GM12878 (cell line): Measurements from ENCODE around the gene TFCP2. TPM values are rescaled to one million over a fixed set of nuclear protein-coding genes. Genes with fewer than 3 reads are reported as not detected.
A peak's percentile ranks its signal among the peaks of the same experiment; 100 is the strongest.

ENCODE experiments used
- ATAC-seq: fragments of 200-7000 bp; cut with Tn5 transposase; 3 replicates; pipeline ENCODE4 v1.9.1; 2020; ENCODE audit warnings: mild to moderate bottlenecking, moderate library complexity
- BruUV-seq: library from RNA; stranded (reverse); fragments of 400-500 nt; replicated peaks from 2 replicates; lab custom pipeline; 2021; lab: Mats Ljungman, UMichigan
- CTCF ChIA-PET: fragments of 300-600 bp; sonication (Branson Sonifier 250); formaldehyde crosslinking; extraction: SDS; loops from one replicate; lab custom pipeline; 2021; ENCODE audit warnings: inconsistent platforms; lab: Yijun Ruan, JAX
- POLR2A ChIA-PET: fragments of 350-600 bp; formaldehyde crosslinking; extraction: SDS; loops from one replicate; lab custom pipeline; 2021; ENCODE audit warnings: inconsistent platforms; lab: Charles Lee
- RAD21 ChIA-PET: fragments of 300-600 bp; sonication (Branson Sonifier 250); formaldehyde crosslinking; loops from one replicate; lab custom pipeline; 2023; ENCODE audit warnings: antibody characterized with exemption; ENCODE audit not compliant: unreplicated experiment; lab: Charles Lee
- SMC1A ChIA-PET: fragments of 300-600 bp; sonication (Branson Sonifier 250); formaldehyde crosslinking; loops from one replicate; lab custom pipeline; 2023; ENCODE audit not compliant: unreplicated experiment, uncharacterized antibody; lab: Charles Lee
- DNase-seq: peaks from one replicate; pipeline ENCODE4 v3.0.0-alpha.2; 2011; ENCODE audit warnings: low read depth, low spot score
- FAIRE-seq: peaks from 3 replicates; lab custom pipeline; 2011; peaks lifted over from hg19 to GRCh38; lab: Jason Lieb, UNC
- H2AFZ ChIP-seq: 2 replicates; pipeline ENCODE4 v1.6.0; 2011; ENCODE audit warnings: low read depth, low read length, control low read depth; ENCODE audit not compliant: control insufficient read depth
- H3K27ac ChIP-seq: 2 replicates; pipeline ENCODE4 v1.5.1; 2011; ENCODE audit warnings: control low read depth; ENCODE audit not compliant: control insufficient read depth, insufficient read depth
- H3K27me3 ChIP-seq, 2 experiments: replicated peaks in 1 of 2; 2 replicates each; pipeline versions ENCODE4 v1.6.0 to v1.6.1; 2011; ENCODE audit warnings: low read length in 1 of 2; ENCODE audit not compliant: control insufficient read depth in 2 of 2, insufficient read depth in 2 of 2
- H3K36me3 ChIP-seq, 2 experiments: 2 replicates each; pipeline ENCODE4 v1.5.1; 2011; ENCODE audit warnings: low read length in 1 of 2; ENCODE audit not compliant: control insufficient read depth in 2 of 2, insufficient read depth in 2 of 2
- H3K4me1 ChIP-seq: 2 replicates; pipeline ENCODE4 v1.6.1; 2011; ENCODE audit warnings: mild to moderate bottlenecking, low read length, moderate library complexity, mixed read lengths; ENCODE audit not compliant: control insufficient read depth, insufficient read depth
- H3K4me2 ChIP-seq: 2 replicates; pipeline ENCODE4 v1.6.0; 2011; ENCODE audit warnings: control low read depth; ENCODE audit not compliant: control insufficient read depth, insufficient read depth
- H3K4me3 ChIP-seq: fragments of 200-600 bp; sonication (generic); 2 replicates; pipeline ENCODE4 v1.5.1; 2016
- H3K79me2 ChIP-seq: 2 replicates; pipeline ENCODE4 v1.6.0; 2011; ENCODE audit warnings: low read length; ENCODE audit not compliant: control insufficient read depth, insufficient read depth
- H3K9ac ChIP-seq: 2 replicates; pipeline ENCODE4 v1.8.0; 2011; ENCODE audit warnings: low read length, control low read depth, mixed read lengths; ENCODE audit not compliant: control insufficient read depth, insufficient read depth
- H3K9me3 ChIP-seq: replicated peaks from 3 replicates; pipeline ENCODE4 v1.5.1; 2011; ENCODE audit warnings: mild to moderate bottlenecking, low read length; ENCODE audit not compliant: control insufficient read depth, insufficient read depth
- H4K20me1 ChIP-seq: 2 replicates; pipeline ENCODE4 v1.6.0; 2011; ENCODE audit not compliant: control insufficient read depth, insufficient read depth
- BRCA1 ChIP-seq: IDR thresholded peaks from 2 replicates; pipeline ENCODE4 v1.6.1; 2011; ENCODE audit warnings: low read depth, low read length, improper control_type of control experiment
- CBX5 ChIP-seq: sonication (generic); IDR thresholded peaks from 2 replicates; pipeline ENCODE4 v1.6.1; 2016; ENCODE audit warnings: low read depth, moderate library complexity, mild to moderate bottlenecking, inconsistent platforms
- CHD2 ChIP-seq: IDR thresholded peaks from 2 replicates; pipeline ENCODE4 v1.6.1; 2011; ENCODE audit warnings: low read depth, low read length, improper control_type of control experiment, borderline replicate concordance
- ESRRA ChIP-seq: IDR thresholded peaks from 2 replicates; pipeline ENCODE4 v1.6.1; 2012; ENCODE audit warnings: mild to moderate bottlenecking, low read length, improper control_type of control experiment
- GATAD2B ChIP-seq: fragments of 450-650 bp; conservative IDR thresholded peaks from 2 replicates; pipeline ENCODE4 v1.6.1; 2017; ENCODE audit warnings: low read depth, mild to moderate bottlenecking, moderate library complexity
- TCF12 ChIP-seq: IDR thresholded peaks from 2 replicates; pipeline ENCODE4 v1.6.1; 2011; ENCODE audit warnings: low read depth, mild to moderate bottlenecking, low read length
- USF2 ChIP-seq: IDR thresholded peaks from 2 replicates; pipeline ENCODE4 v1.6.1; 2011; ENCODE audit warnings: low read depth, low read length, improper control_type of control experiment, borderline replicate concordance
- ZBED1 ChIP-seq: IDR thresholded peaks from 2 replicates; pipeline ENCODE4 v1.6.1; 2016; ENCODE audit warnings: borderline replicate concordance
- ZNF274 ChIP-seq: IDR thresholded peaks from one replicate; pipeline ENCODE4 v1.8.0; 2011; ENCODE audit not compliant: insufficient read length, insufficient read depth
- ZZZ3 ChIP-seq: IDR thresholded peaks from 2 replicates; pipeline ENCODE4 v1.6.1; 2011; ENCODE audit warnings: low read depth; ENCODE audit not compliant: control insufficient read depth, insufficient read length
- WGBS: methylation state at CpG from one replicate; pipeline ENCODE4 v1.1.6; 2016; ENCODE audit warnings: low lambda C conversion rate; ENCODE audit not compliant: insufficient replicate concordance, insufficient coverage; ENCODE audit errors: missing lambda C conversion rate; 5-methylcytosine and 5-hydroxymethylcytosine counted together
- in situ Hi-C: fragments of 300-500 bp; cut with MboI; formaldehyde crosslinking; loops from 9 replicates; pipeline ENCODE4 v1.14.3; 2018; ENCODE audit warnings: mixed read lengths
- intact Hi-C: fragments of 100-400 bp; cut with micrococcal nuclease; formaldehyde crosslinking; loops from one replicate; pipeline ENCODE4 v1.14.2; 2022; ENCODE audit not compliant: unreplicated experiment
- polyA plus RNA-seq, 11 experiments: library from polyadenylated mRNA; depleted of rRNA in 4 of 11; unstranded in 6 of 11; stranded (reverse) in 5 of 11; fragments of >200 nt; fragmentation: Nextera tagmentation in 4 of 11; fragmentation: Illumina TruSeq in 1 of 11; extraction: Ambion mirVana in 4 of 11; extraction: Trizol in 1 of 11; gene quantifications; 1 replicate in 1 of 11; 2 replicates in 10 of 11; pipeline versions ENCODE4 v1.2.1 to v1.2.3, GENCODE V29; 2011 to 2016; ENCODE audit warnings: inconsistent platforms in 2 of 11, missing spikeins in 2 of 11, low read depth in 1 of 11
- total RNA-seq, 4 experiments: library from RNA; depleted of rRNA in 3 of 4; stranded (reverse); fragments of >200 nt in 3 of 4; fragmentation: Illumina TruSeq in 1 of 4; extraction: Trizol in 1 of 4; gene quantifications; 2 replicates each; pipeline versions ENCODE4 v1.2.1 to v1.2.3, GENCODE V29; 2013 to 2021
- TF ChIP-seq, protein P1 (sequence below): fragments of 450-650 bp; IDR thresholded peaks from 2 replicates; pipeline ENCODE4 v1.6.1; 2016; ENCODE audit warnings: mild to moderate bottlenecking
- TF ChIP-seq, protein P2 (sequence below): fragments of 150-350 bp; IDR thresholded peaks from 2 replicates; pipeline ENCODE4 v1.6.1; 2016; ENCODE audit warnings: low read depth, low read length

TFCP2 gene
- total and polyA plus RNA-seq, 10 of the 15 experiments (the other 5 are each of a cell fraction or from before 2014, with no cell fraction given): 5.8 to 29.7 (median 14.2) TPM

GRCh38 chr12:51183816-51184215 lies 10.9 kb upstream of the TFCP2 start:
- ChIA-PET POLR2A (no interaction called here), CTCF (interaction anchor here (1.2 kb wide), 2 partner anchors 9 to 42 kb away, joined by 3 to 5 read pairs; no protein-coding TSS in a partner anchor), SMC1A (interaction anchor here (0.7 kb wide), 1 partner anchor 10 kb away, joined by 3 read pairs; no protein-coding TSS in a partner anchor), RAD21 (no interaction called here)
- no peak for ATAC-seq
- Histone ChIP-seq H3K36me3 (no peaks in the 10 kb centered on the region), H3K4me2 (no peak overlapping the region), H2AFZ (peak overlapping the region; percentile 13), H4K20me1 (no peaks in the 10 kb centered on the region), H3K79me2 (no peaks in the 10 kb centered on the region), H3K4me1 (peaks cover 25% of the 10 kb centered on the region), H3K27ac (no peak overlapping the region), H3K9ac (no peak overlapping the region), H3K27me3 (no peaks in the 10 kb centered on the region), H3K4me3 (no peak overlapping the region), H3K9me3 (no peaks in the 10 kb centered on the region)
- in situ Hi-C loops: no loop called here
- intact Hi-C loops: no loop called here
- no peak for DNase-seq
- TF ChIP-seq, protein P1, sequence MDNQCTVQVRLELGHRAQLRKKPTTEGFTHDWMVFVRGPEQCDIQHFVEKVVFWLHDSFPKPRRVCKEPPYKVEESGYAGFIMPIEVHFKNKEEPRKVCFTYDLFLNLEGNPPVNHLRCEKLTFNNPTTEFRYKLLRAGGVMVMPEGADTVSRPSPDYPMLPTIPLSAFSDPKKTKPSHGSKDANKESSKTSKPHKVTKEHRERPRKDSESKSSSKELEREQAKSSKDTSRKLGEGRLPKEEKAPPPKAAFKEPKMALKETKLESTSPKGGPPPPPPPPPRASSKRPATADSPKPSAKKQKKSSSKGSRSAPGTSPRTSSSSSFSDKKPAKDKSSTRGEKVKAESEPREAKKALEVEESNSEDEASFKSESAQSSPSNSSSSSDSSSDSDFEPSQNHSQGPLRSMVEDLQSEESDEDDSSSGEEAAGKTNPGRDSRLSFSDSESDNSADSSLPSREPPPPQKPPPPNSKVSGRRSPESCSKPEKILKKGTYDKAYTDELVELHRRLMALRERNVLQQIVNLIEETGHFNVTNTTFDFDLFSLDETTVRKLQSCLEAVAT: no peak
- no peak for TF ChIP-seq ZNF274
- no peak for TF ChIP-seq BRCA1
- no peak for TF ChIP-seq TCF12
- TF ChIP-seq ESRRA: no peak
- no peak for TF ChIP-seq USF2
- no peak for TF ChIP-seq ZBED1
- no peak for TF ChIP-seq ZZZ3
- TF ChIP-seq CHD2: no peak
- TF ChIP-seq, protein P2, sequence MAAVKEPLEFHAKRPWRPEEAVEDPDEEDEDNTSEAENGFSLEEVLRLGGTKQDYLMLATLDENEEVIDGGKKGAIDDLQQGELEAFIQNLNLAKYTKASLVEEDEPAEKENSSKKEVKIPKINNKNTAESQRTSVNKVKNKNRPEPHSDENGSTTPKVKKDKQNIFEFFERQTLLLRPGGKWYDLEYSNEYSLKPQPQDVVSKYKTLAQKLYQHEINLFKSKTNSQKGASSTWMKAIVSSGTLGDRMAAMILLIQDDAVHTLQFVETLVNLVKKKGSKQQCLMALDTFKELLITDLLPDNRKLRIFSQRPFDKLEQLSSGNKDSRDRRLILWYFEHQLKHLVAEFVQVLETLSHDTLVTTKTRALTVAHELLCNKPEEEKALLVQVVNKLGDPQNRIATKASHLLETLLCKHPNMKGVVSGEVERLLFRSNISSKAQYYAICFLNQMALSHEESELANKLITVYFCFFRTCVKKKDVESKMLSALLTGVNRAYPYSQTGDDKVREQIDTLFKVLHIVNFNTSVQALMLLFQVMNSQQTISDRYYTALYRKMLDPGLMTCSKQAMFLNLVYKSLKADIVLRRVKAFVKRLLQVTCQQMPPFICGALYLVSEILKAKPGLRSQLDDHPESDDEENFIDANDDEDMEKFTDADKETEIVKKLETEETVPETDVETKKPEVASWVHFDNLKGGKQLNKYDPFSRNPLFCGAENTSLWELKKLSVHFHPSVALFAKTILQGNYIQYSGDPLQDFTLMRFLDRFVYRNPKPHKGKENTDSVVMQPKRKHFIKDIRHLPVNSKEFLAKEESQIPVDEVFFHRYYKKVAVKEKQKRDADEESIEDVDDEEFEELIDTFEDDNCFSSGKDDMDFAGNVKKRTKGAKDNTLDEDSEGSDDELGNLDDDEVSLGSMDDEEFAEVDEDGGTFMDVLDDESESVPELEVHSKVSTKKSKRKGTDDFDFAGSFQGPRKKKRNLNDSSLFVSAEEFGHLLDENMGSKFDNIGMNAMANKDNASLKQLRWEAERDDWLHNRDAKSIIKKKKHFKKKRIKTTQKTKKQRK: no peak
- no peak for TF ChIP-seq GATAD2B
- no peak for TF ChIP-seq CBX5
- FAIRE-seq: no peak
- WGBS: 55% methylated on average over 3 of the region's 3 CpGs
- BruUV-seq: no TSS peak
